Lower leg skin (tissue), 3 donors: ENCODE measurements around the gene C2CD4A.

Source experiments
- CTCF ChIP-seq, 3 donors: fragments of 450-650 bp; IDR thresholded peaks; one replicate each; pipeline ENCODE4 v1.5.1; 2016; ENCODE audit warnings: antibody characterized with exemption in 3 of 3, mild to moderate bottlenecking in 3 of 3, moderate library complexity in 2 of 3
- POLR2A ChIP-seq, 2 donors: fragments of 450-650 bp; IDR thresholded peaks; one replicate each; pipeline ENCODE4 v1.6.1; 2016 to 2017; ENCODE audit warnings: antibody characterized with exemption in 2 of 2, mild to moderate bottlenecking in 1 of 2, moderate library complexity in 1 of 2

GRCh38 chr15:62046078-62046743 is 20.6 kb upstream of the C2CD4A start:
- TF ChIP-seq CTCF (IDR thresholded peaks at IDR 0.05) (no peak), POLR2A (IDR thresholded peaks at IDR 0.05) (no peak)
